ENCODE measurements around the gene CD247.

The CD247 gene

GRCh38 chr1:167412072-167412471 lies 106.3 kb downstream of the CD247 start:
- H3K27ac Mint-ChIP-seq, result no peak overlapping the region
- H3K27me3 Mint-ChIP-seq (ENCODE audit: low read depth), result no peaks in the 10 kb centered on the region
- H3K9me3 Mint-ChIP-seq, result no peaks in the 10 kb centered on the region
- H3K4me1 Mint-ChIP-seq, result no peaks in the 10 kb centered on the region
- no peak overlapping the region for H3K4me3 Mint-ChIP-seq
- peaks cover 58% of the 10 kb centered on the region for H3K36me3 Mint-ChIP-seq (ENCODE audit: low read depth)
- TF ChIP-seq CTCF (IDR thresholded peaks at IDR 0.05; ENCODE audit: unreplicated experiment in 3 of 3), result no peak

GRCh38 chr1:167409183-167409582 lies 109.1 kb downstream of the CD247 start:
- no peaks in the 10 kb centered on the region for H3K9me3 Mint-ChIP-seq
- H3K4me1 Mint-ChIP-seq, result no peaks in the 10 kb centered on the region
- no peak overlapping the region for H3K4me3 Mint-ChIP-seq
- peaks cover 63% of the 10 kb centered on the region for H3K36me3 Mint-ChIP-seq (ENCODE audit: low read depth)
- peak in 1 of 3 experiments; percentile 22 for TF ChIP-seq CTCF (IDR thresholded peaks at IDR 0.05; ENCODE audit: unreplicated experiment in 3 of 3)
- no peaks in the 10 kb centered on the region for H3K27me3 Mint-ChIP-seq (ENCODE audit: low read depth)
- no peak overlapping the region for H3K27ac Mint-ChIP-seq

DNA sequence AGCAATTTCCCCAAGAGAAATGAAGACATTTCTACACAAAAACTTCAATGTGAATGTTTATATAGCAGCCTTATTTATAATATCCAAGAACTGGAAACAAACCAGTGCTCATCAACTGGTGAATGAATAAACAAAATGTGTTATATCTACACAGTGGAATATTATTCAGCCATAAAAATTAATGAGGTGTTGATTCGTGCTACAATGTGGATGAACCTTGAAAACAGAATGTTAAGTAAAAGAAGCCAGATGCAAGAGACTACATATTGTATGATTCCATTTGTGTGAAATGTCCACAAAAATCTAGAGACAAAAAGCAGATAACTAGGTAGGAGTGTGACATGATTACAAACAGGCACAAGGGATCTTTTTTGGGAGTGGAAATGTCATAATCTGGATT lies 110.0 kb downstream of the CD247 start:
- Mint-ChIP-seq H3K27me3 (ENCODE audit: low read depth) (no peaks in the 10 kb centered on the region), H3K27ac (no peak overlapping the region), H3K36me3 (ENCODE audit: low read depth) (peaks cover 61% of the 10 kb centered on the region), H3K4me1 (peaks cover 5% of the 10 kb centered on the region), H3K4me3 (no peak overlapping the region), H3K9me3 (no peaks in the 10 kb centered on the region)
- TF ChIP-seq CTCF (IDR thresholded peaks at IDR 0.05; ENCODE audit: unreplicated experiment in 3 of 3), result no peak

DNA sequence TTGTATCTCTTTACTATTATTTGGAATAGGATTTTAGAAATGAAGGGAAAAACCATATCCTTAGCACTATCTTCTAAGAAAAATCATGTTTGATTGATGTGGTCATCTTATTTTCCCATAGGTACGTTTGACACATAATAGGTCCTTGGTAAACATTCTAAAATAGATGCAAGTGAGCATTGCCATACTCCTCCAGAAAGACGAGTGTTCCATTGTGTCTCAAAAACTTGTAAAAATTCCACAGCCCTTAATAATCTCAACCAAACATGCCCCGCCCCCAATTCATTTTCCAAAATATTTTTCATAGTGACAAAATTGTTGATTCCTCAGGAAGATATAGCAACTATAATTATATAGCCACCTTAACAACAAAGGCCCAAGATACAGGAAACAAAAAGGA lies 113.4 kb downstream of the CD247 start:
- Mint-ChIP-seq H3K4me1 (peaks cover 8% of the 10 kb centered on the region), H3K36me3 (ENCODE audit: low read depth) (peaks cover 46% of the 10 kb centered on the region), H3K9me3 (no peaks in the 10 kb centered on the region), H3K27me3 (ENCODE audit: low read depth) (no peaks in the 10 kb centered on the region), H3K27ac (no peak overlapping the region), H3K4me3 (no peak overlapping the region)
- TF ChIP-seq CTCF (IDR thresholded peaks at IDR 0.05; ENCODE audit: unreplicated experiment in 3 of 3), result no peak

- no peak for TF ChIP-seq CTCF (IDR thresholded peaks at IDR 0.05; ENCODE audit: unreplicated experiment in 3 of 3)
- Mint-ChIP-seq H3K36me3 (ENCODE audit: low read depth) (peaks cover 42% of the 10 kb centered on the region), H3K4me1 (peaks cover 8% of the 10 kb centered on the region), H3K27ac (no peak overlapping the region), H3K9me3 (no peaks in the 10 kb centered on the region), H3K4me3 (no peak overlapping the region), H3K27me3 (ENCODE audit: low read depth) (no peaks in the 10 kb centered on the region)
Measured at GRCh38 chr1:167404161-167404888, 114.0 kb downstream of the CD247 start.

DNA sequence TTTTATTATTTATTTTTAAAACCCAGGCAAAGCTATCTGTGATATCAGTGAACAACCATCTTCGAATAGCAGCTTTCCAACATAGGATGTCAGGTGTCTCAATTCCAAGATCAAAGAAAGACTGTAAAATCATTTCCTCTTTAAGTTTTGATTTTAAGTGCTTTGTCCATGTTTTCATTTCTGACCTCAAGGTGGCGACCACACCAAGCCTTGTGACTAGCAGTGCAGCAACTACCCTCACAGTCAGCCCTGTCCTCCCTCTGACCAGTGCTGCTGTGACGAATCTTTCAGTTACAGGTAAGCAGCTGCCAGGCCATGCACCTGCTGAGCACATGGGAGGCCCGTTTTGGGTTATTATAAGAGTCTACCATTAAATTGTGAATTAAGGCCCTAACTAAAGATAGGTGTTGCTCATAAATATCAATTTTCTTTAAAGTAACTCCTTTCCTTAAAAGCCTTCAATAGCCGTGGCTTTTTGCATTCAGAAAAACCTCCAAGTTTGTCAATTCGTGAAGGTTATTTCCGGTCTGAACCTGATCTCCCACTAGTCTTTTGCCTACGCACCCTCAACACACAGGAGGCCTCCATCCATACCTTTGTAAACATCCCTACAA lies 117.0 kb downstream of the CD247 start:
- Mint-ChIP-seq H3K27ac (no peak overlapping the region), H3K36me3 (ENCODE audit: low read depth) (peaks cover 40% of the 10 kb centered on the region), H3K4me1 (peaks cover 8% of the 10 kb centered on the region), H3K9me3 (no peaks in the 10 kb centered on the region), H3K4me3 (no peak overlapping the region), H3K27me3 (ENCODE audit: low read depth) (no peaks in the 10 kb centered on the region)
- peak; percentile 46 to 65 (median 53) for TF ChIP-seq CTCF (IDR thresholded peaks at IDR 0.05; ENCODE audit: unreplicated experiment in 3 of 3)
